ENCODE measurements around the gene SRRM5.
A peak's percentile ranks its signal among the peaks of the same experiment; 100 is the strongest.

SRRM5 gene

DNA sequence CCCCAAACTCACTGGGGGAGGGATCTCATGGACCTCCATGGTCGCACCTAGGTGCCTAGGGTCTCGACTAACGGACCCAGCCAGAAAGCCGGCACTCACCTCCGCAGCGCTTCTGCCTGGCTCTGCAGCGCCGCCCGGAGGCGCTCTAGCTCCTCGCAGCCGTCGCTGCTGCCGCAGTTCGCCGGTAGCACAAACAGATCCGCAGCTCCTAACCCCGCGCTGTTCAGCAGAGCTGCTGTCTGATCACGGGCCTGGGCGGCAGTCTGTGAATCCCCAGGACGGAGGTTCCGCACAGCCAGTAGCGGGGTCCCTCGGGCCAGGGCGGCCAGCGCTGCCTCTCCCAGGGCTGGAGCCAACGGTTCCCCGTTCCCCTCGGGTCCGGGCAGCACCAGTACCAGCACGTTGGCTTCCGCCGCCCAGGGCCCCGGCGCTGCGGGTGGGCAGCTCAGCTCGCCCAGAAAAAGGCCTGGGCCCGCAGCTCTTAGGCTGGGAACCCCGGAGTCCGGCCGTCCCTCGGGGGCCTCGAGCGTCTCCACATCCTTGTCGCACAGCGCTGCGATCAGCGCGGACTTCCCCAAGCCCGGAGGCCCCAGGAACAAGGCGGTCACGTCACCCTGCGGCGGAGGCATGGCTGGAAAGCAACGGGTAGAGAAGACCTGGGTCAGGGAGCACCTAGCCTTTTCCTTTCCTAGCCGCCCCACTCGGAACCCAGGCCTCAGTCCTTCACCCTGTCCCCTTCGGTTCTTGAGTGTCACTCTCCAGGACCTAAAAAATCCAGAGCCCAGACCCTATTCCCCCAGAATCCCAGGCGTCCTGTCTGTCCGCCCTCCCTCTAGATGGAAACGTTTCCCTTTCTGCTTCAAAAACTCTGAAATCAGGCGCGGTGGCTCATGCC, 16.9 kb upstream of the SRRM5 start:
- H3K9me3 ChIP-seq = no peaks in the 10 kb centered on the region
- H3K4me3 ChIP-seq (ENCODE audit: low read depth, low read length) = peak overlapping the region; percentile 92
- DNase-seq = peak; percentile 78
- no peaks in the 10 kb centered on the region for H3K4me1 ChIP-seq
- no peaks in the 10 kb centered on the region for H3K27me3 ChIP-seq
- peaks cover 10% of the 10 kb centered on the region; the same call in 1 of the 2 replicates for H3K36me3 ChIP-seq
- peak; percentile 89 for TF ChIP-seq CTCF (IDR thresholded peaks at IDR 0.05; ENCODE audit: low read depth, low read length)

DNA sequence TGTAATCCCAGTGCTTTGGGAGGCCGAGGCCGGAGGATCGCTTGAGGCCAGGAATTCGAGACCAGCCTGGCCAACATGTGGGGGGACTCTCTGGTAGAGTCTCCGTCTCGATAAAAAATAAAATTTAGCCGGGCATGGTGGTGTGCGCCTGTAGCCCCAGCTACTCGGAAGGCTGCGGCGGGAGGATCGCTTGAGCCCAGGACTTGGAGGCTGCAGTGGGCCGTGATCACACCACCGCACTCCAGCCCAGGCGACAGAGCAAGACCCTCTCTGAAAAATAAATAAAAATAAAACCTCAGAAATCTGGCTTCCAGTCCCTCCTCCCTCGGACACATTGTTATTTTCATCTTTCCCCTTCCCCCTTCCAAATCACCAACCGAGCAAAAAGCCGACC, 16.3 kb upstream of the SRRM5 start:
- DNase-seq = no peak
- H3K36me3 ChIP-seq = peaks cover 13% of the 10 kb centered on the region; the same call in 1 of the 2 replicates
- TF ChIP-seq CTCF (IDR thresholded peaks at IDR 0.05; ENCODE audit: low read depth, low read length) = no peak
- H3K4me3 ChIP-seq (ENCODE audit: low read depth, low read length) = peak overlapping the region; percentile 92
- H3K9me3 ChIP-seq = no peaks in the 10 kb centered on the region
- H3K27me3 ChIP-seq = no peaks in the 10 kb centered on the region
- no peaks in the 10 kb centered on the region for H3K4me1 ChIP-seq

GRCh38 chr19:43595999-43596841, 15.7 kb upstream of the SRRM5 start, which contains the start of the genes IRGQ and ZNF576:
TSS of gene IRGQ (minus strand) at chr19:43596134. CDS start at chr19:43595338, 796 bp downstream.
TSS of gene ZNF576 (plus strand) at chr19:43596595. CDS start at chr19:43597109, 514 bp downstream.
- Histone ChIP-seq H3K4me3 (ENCODE audit: low read depth, low read length) (peak within 1 kb of the TSS; percentile 92), H3K36me3 (peaks cover 13% of the 10 kb centered on the region; the same call in 1 of the 2 replicates)

DNA sequence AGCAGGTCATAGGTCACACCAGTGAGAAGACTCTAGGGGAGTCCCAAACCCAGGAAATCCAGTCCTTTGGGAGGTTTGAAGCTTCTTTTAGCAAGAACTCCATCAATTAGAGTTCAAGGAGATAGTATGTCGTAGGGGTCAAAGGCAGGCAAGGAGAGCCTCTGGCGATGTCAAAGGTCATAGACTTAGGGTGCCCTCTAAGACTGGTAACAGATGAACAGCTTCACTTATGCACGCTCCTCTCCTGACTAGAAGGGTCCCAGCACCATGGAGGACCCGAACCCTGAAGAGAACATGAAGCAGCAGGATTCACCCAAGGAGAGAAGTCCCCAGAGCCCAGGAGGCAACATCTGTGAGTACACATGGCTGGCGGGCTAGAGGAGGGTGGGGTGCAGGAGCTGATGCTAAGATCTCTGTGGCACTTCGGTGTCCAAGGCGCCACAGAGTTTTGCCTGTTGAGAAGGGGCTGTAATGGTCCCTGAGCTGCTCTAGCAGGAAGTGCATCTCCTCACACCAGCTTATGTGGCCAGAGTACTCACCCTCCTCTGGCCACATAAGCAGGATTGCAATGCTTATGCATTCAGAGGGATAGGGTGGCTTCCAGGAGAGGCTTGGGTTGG, 14.9 kb upstream of the SRRM5 start:
- TF ChIP-seq CTCF (IDR thresholded peaks at IDR 0.05; ENCODE audit: low read depth, low read length) = no peak
- H3K4me1 ChIP-seq = no peaks in the 10 kb centered on the region
- no peaks in the 10 kb centered on the region for H3K27me3 ChIP-seq
- H3K36me3 ChIP-seq = peaks cover 13% of the 10 kb centered on the region; the same call in 1 of the 2 replicates
- H3K4me3 ChIP-seq (ENCODE audit: low read depth, low read length) = peak overlapping the region; percentile 70
- no peaks in the 10 kb centered on the region for H3K9me3 ChIP-seq
- DNase-seq = no peak

More at GRCh38 chr19:43595999-43596841, 15.7 kb upstream of the SRRM5 start, which contains the start of the genes IRGQ and ZNF576:
- DNase-seq = peak; percentile 100
- H3K27me3 ChIP-seq = no peaks in the 10 kb centered on the region
- no peaks in the 10 kb centered on the region for H3K4me1 ChIP-seq
- H3K9me3 ChIP-seq = no peaks in the 10 kb centered on the region
- TF ChIP-seq CTCF (IDR thresholded peaks at IDR 0.05; ENCODE audit: low read depth, low read length) = no peak

DNA sequence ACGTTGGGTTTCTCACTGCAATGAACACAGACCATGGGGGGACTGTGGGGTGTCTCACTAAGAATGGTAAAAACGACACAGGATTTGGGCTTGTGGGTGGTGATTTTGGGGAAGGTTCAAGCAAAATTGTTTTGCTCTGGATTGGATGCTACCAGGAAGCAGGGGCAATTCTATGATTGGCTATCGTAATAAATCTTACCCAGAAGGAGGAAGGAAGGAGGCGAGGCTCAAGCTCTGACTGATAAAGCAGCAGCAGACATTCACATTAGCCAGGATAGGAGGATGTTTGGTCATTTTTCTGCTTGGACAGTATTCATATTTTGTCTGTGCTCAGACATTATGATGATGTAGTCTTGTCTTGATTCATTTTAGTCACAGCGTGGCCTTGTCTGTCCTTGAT, 14.0 kb upstream of the SRRM5 start:
- H3K4me1 ChIP-seq = no peaks in the 10 kb centered on the region
- H3K27me3 ChIP-seq = no peaks in the 10 kb centered on the region
- TF ChIP-seq CTCF (IDR thresholded peaks at IDR 0.05; ENCODE audit: low read depth, low read length) = no peak
- H3K9me3 ChIP-seq = no peaks in the 10 kb centered on the region
- peak overlapping the region; percentile 70 for H3K4me3 ChIP-seq (ENCODE audit: low read depth, low read length)
- DNase-seq = no peak
- peaks cover 11% of the 10 kb centered on the region; the same call in 1 of the 2 replicates for H3K36me3 ChIP-seq

All from BE2C (cell line).